DOHH2 (cell line): ENCODE results near the gene SAE1.

Experiments
- H3F3A ChIP-seq: fragments of 200-600 bp; sonication (generic), shearing (Covaris generic); 2 replicates; pipeline ENCODE4 v1.6.0; 2016; ENCODE audit warnings: antibody characterized with exemption, mild to moderate bottlenecking; ENCODE audit not compliant: control insufficient read depth, insufficient read depth
- H3K27ac ChIP-seq: fragments of 200-600 bp; sonication (generic); 2 replicates; pipeline ENCODE4 v1.5.1; 2014; ENCODE audit warnings: low read depth, mild to moderate bottlenecking, low read length, moderate library complexity
- H3K27me3 ChIP-seq: fragments of 200-600 bp; sonication (generic); 2 replicates; pipeline ENCODE4 v1.6.1; 2014; ENCODE audit warnings: mild to moderate bottlenecking, low read length, mixed read lengths; ENCODE audit not compliant: control insufficient read depth
- H3K36me3 ChIP-seq: fragments of 200-600 bp; sonication (generic); 2 replicates; pipeline ENCODE4 v1.6.1; 2014; ENCODE audit warnings: mild to moderate bottlenecking, low read length, moderate library complexity, mixed read lengths; ENCODE audit not compliant: control insufficient read depth
- H3K4me1 ChIP-seq: fragments of 200-600 bp; sonication (generic); 2 replicates; pipeline ENCODE4 v1.6.1; 2014; ENCODE audit warnings: mild to moderate bottlenecking, low read length, mixed read lengths; ENCODE audit not compliant: control insufficient read depth
- H3K4me2 ChIP-seq: fragments of 200-600 bp; sonication (generic); 2 replicates; pipeline ENCODE4 v1.6.0; 2014; ENCODE audit warnings: mild to moderate bottlenecking, low read length, moderate library complexity
- H3K4me3 ChIP-seq: fragments of 200-600 bp; sonication (generic); 2 replicates; pipeline ENCODE4 v1.5.1; 2014; ENCODE audit warnings: mild to moderate bottlenecking, low read length, mixed read lengths
- H3K79me2 ChIP-seq: fragments of 200-600 bp; sonication (generic); 2 replicates; pipeline ENCODE4 v1.6.1; 2014; ENCODE audit warnings: mild to moderate bottlenecking, low read length, mixed read lengths; ENCODE audit not compliant: control insufficient read depth
- H3K9me2 ChIP-seq: fragments of 200-600 bp; sonication (generic); replicated peaks from 2 replicates; pipeline ENCODE4 v1.6.1; 2014; ENCODE audit warnings: mild to moderate bottlenecking, low read length, mixed read lengths; ENCODE audit not compliant: control insufficient read depth
- H3K9me3 ChIP-seq: fragments of 200-600 bp; sonication (generic); 2 replicates; pipeline ENCODE4 v1.6.1; 2014; ENCODE audit warnings: antibody characterized with exemption, low read length, mixed read lengths; ENCODE audit not compliant: control insufficient read depth, insufficient read depth
- H4K20me1 ChIP-seq: fragments of 200-600 bp; sonication (generic); 2 replicates; pipeline ENCODE4 v1.6.0; 2014; ENCODE audit warnings: low read depth, mild to moderate bottlenecking, antibody characterized with exemption, low read length, moderate library complexity; ENCODE audit not compliant: control insufficient read depth, insufficient read depth
- EZH2phosphoT487 ChIP-seq: fragments of 200-600 bp; sonication (generic); IDR thresholded peaks from 2 replicates; pipeline ENCODE4 v1.6.1; 2017; ENCODE audit warnings: borderline replicate concordance, mild to moderate bottlenecking, antibody characterized with exemption, low read length, moderate library complexity, mixed read lengths
- TF ChIP-seq, protein P1 (sequence below): fragments of 200-600 bp; sonication (generic); IDR thresholded peaks from one replicate; pipeline ENCODE4 v1.5.1; 2014; ENCODE audit warnings: antibody characterized with exemption, mild to moderate bottlenecking, low read depth, low read length; ENCODE audit not compliant: poor library complexity, severe bottlenecking

SAE1 gene

GRCh38 chr19:47228937-47229675 lies 98.5 kb downstream of the SAE1 start:
- Histone ChIP-seq H3F3A (peaks cover 32% of the 10 kb centered on the region), H3K9me2 (no peaks in the 10 kb centered on the region), H3K4me1 (peaks cover 64% of the 10 kb centered on the region), H4K20me1 (no peaks in the 10 kb centered on the region), H3K9me3 (no peaks in the 10 kb centered on the region), H3K4me2 (peak overlapping the region; percentile 99), H3K36me3 (peaks cover 10% of the 10 kb centered on the region), H3K4me3 (peak overlapping the region; percentile 79), H3K27me3 (peaks cover 7% of the 10 kb centered on the region), H3K27ac (peak overlapping the region; percentile 95), H3K79me2 (peaks cover 5% of the 10 kb centered on the region; the same call in 1 of the 2 replicates)
- TF ChIP-seq, protein P1, sequence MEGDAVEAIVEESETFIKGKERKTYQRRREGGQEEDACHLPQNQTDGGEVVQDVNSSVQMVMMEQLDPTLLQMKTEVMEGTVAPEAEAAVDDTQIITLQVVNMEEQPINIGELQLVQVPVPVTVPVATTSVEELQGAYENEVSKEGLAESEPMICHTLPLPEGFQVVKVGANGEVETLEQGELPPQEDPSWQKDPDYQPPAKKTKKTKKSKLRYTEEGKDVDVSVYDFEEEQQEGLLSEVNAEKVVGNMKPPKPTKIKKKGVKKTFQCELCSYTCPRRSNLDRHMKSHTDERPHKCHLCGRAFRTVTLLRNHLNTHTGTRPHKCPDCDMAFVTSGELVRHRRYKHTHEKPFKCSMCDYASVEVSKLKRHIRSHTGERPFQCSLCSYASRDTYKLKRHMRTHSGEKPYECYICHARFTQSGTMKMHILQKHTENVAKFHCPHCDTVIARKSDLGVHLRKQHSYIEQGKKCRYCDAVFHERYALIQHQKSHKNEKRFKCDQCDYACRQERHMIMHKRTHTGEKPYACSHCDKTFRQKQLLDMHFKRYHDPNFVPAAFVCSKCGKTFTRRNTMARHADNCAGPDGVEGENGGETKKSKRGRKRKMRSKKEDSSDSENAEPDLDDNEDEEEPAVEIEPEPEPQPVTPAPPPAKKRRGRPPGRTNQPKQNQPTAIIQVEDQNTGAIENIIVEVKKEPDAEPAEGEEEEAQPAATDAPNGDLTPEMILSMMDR = no peak
- no peak for TF ChIP-seq EZH2phosphoT487

DNA sequence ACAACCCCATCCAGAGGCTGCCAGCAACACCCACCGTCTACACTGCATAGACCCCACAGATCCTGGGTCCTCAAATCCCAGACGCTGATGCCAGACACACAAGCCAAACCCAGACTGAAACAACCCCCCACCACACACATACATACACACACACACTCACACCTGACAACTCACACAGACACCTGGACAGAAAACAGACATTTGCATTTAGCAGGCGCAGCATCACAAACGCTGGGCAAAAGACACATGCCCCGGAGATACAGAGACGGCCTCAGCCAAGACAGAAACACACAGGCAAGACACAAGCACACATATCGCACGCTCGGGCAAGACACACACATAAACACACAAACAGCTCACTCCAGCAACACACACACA lies 99.0 kb downstream of the SAE1 start:
- no peaks in the 10 kb centered on the region for H3K9me2 ChIP-seq
- H3K27ac ChIP-seq = peak overlapping the region; percentile 95
- peaks cover 32% of the 10 kb centered on the region for H3F3A ChIP-seq
- TF ChIP-seq, protein P1 = no peak
- no peak for TF ChIP-seq EZH2phosphoT487
- H4K20me1 ChIP-seq = no peaks in the 10 kb centered on the region
- peaks cover 7% of the 10 kb centered on the region for H3K27me3 ChIP-seq
- no peaks in the 10 kb centered on the region for H3K9me3 ChIP-seq
- peaks cover 5% of the 10 kb centered on the region; the same call in 1 of the 2 replicates for H3K79me2 ChIP-seq
- H3K36me3 ChIP-seq = peaks cover 10% of the 10 kb centered on the region
- H3K4me2 ChIP-seq = peak overlapping the region; percentile 99
- peaks cover 64% of the 10 kb centered on the region for H3K4me1 ChIP-seq
- peak overlapping the region; percentile 79 for H3K4me3 ChIP-seq

GRCh38 chr19:47230054-47230920 lies 99.7 kb downstream of the SAE1 start:
- Histone ChIP-seq H3K36me3 (peaks cover 8% of the 10 kb centered on the region), H3K79me2 (peaks cover 5% of the 10 kb centered on the region; the same call in 1 of the 2 replicates), H3F3A (peaks cover 31% of the 10 kb centered on the region), H3K27me3 (peaks cover 7% of the 10 kb centered on the region), H3K4me1 (peaks cover 62% of the 10 kb centered on the region), H4K20me1 (no peaks in the 10 kb centered on the region), H3K27ac (peak overlapping the region; percentile 95), H3K9me2 (no peaks in the 10 kb centered on the region), H3K4me3 (peak overlapping the region; percentile 79), H3K9me3 (no peaks in the 10 kb centered on the region), H3K4me2 (peak overlapping the region; percentile 99)
- TF ChIP-seq, protein P1 = peak; percentile 71
- TF ChIP-seq EZH2phosphoT487 = no peak
